K562 (cell line): Measurements from ENCODE around the gene FUCA2. TPM values are rescaled to one million over a fixed set of nuclear protein-coding genes. Genes with fewer than 3 reads are reported as not detected.

Experiments used
- ADNP ChIP-seq: fragments of 200-800 bp; sonication (Bioruptor generic); IDR thresholded peaks from 2 replicates; pipeline ENCODE4 v1.6.1; 2016; ENCODE audit warnings: missing genetic modification characterization, missing compliant biosample characterization
- CREB1 ChIP-seq, 2 experiments: sonication (generic) in 1 of 2; formaldehyde crosslinking in 1 of 2; IDR thresholded peaks; 2 replicates each; pipeline versions ENCODE4 v1.6.1 to v1.8.0; 2012 to 2022; ENCODE audit warnings: inconsistent platforms in 1 of 2, mild to moderate bottlenecking in 1 of 2, missing genetic modification reagents in 1 of 2, moderate library complexity in 1 of 2
- FOXK2 ChIP-seq, 2 experiments: fragments of 450-650 bp; IDR thresholded peaks in 1 of 2; conservative IDR thresholded peaks in 1 of 2; 2 replicates each; pipeline ENCODE4 v1.6.1; 2016; ENCODE audit warnings: low read depth in 2 of 2, mild to moderate bottlenecking in 1 of 2
- IFI16 ChIP-seq: fragments of 250-450 bp; sonication (Bioruptor Pico); IDR thresholded peaks from 2 replicates; pipeline ENCODE4 v2.1.2; 2022; ENCODE audit warnings: mild to moderate bottlenecking, inconsistent platforms
- NCOA2 ChIP-seq, 2 experiments: fragments of 450-650 bp; IDR thresholded peaks; 2 replicates each; pipeline ENCODE4 v1.6.1; 2018; ENCODE audit warnings: mild to moderate bottlenecking in 2 of 2, moderate library complexity in 1 of 2; ENCODE audit not compliant: partially characterized antibody in 2 of 2
- NR2F6 ChIP-seq: fragments of 450-650 bp; formaldehyde crosslinking; IDR thresholded peaks from 2 replicates; pipeline ENCODE4 v1.4.0; 2020; ENCODE audit warnings: mild to moderate bottlenecking
- PBX2 ChIP-seq, 2 experiments: IDR thresholded peaks in 1 of 2; conservative IDR thresholded peaks in 1 of 2; 2 replicates each; pipeline ENCODE4 v1.6.1; 2016; ENCODE audit warnings: low read depth in 2 of 2, mild to moderate bottlenecking in 1 of 2, missing compliant biosample characterization in 1 of 2, missing genetic modification characterization in 1 of 2, moderate library complexity in 1 of 2
- SRSF1 ChIP-seq: fragments of 200-400 bp; formaldehyde crosslinking; IDR thresholded peaks from 2 replicates; pipeline ENCODE4 v1.6.1; 2017; ENCODE audit warnings: mild to moderate bottlenecking, low read depth, low read length, moderate library complexity
- SRSF7 ChIP-seq: fragments of 200-400 bp; formaldehyde crosslinking; optimal IDR thresholded peaks from 2 replicates; pipeline ENCODE3; 2017; ENCODE audit warnings: mild to moderate bottlenecking, low read depth, low read length
- STAT6 ChIP-seq: sonication (generic); formaldehyde crosslinking; IDR thresholded peaks from 2 replicates; pipeline ENCODE4 v1.8.1; 2023; ENCODE audit warnings: mild to moderate bottlenecking, missing genetic modification reagents
- THRAP3 ChIP-seq: fragments of 450-650 bp; IDR thresholded peaks from 2 replicates; pipeline ENCODE4 v1.6.1; 2016; ENCODE audit warnings: mild to moderate bottlenecking, inconsistent platforms, borderline replicate concordance
- ZBTB43 ChIP-seq: sonication (generic); formaldehyde crosslinking; IDR thresholded peaks from 2 replicates; pipeline ENCODE4 v1.8.0; 2023; ENCODE audit warnings: mild to moderate bottlenecking, missing genetic modification reagents
- ZNF133 ChIP-seq: fragments of 250-450 bp; sonication (Bioruptor Pico); IDR thresholded peaks from 2 replicates; pipeline ENCODE4 v1.4.0; 2020; ENCODE audit warnings: mild to moderate bottlenecking
- ZNF24 ChIP-seq: fragments of 450-650 bp; IDR thresholded peaks from 2 replicates; pipeline ENCODE4 v1.6.1; 2016
- polyA plus RNA-seq, 8 experiments: library from polyadenylated mRNA; depleted of rRNA in 4 of 8; stranded (reverse) in 5 of 8; unstranded in 3 of 8; fragments of >200 nt; fragmentation: Nextera tagmentation in 2 of 8; fragmentation: Illumina TruSeq in 1 of 8; extraction: Ambion mirVana in 2 of 8; extraction: Trizol in 1 of 8; gene quantifications; 2 replicates each; pipeline versions ENCODE4 v1.2.1 to v1.2.3, GENCODE V29; 2011 to 2014; ENCODE audit warnings: inconsistent platforms in 1 of 8, missing spikeins in 1 of 8
- total RNA-seq, 7 experiments: library from RNA; depleted of rRNA in 6 of 7; stranded (reverse); fragments of >200 nt in 6 of 7; fragmentation: Illumina TruSeq in 2 of 7; extraction: Trizol in 2 of 7; gene quantifications; 2 replicates each; pipeline versions ENCODE4 v1.2.1 to v1.2.3, GENCODE V29; 2011 to 2021; ENCODE audit warnings: low replicate concordance in 1 of 7

FUCA2 gene
- total and polyA plus RNA-seq, 9 of the 15 experiments (the other 6 are each of a cell fraction or from before 2014, with no cell fraction given), result 20.6 to 112 (median 79.3) TPM

GRCh38 chr6:143450453-143451371, 60.8 kb downstream of the FUCA2 start, which contains the start of the genes ADAT2 and PEX3 (continued):
- TF ChIP-seq STAT6 (CRISPR knock-in tag) (no peak), IFI16 (no peak), ZNF24 (peak; percentile 91), SRSF7 (no peak), ZNF133 (CRISPR knock-in tag) (no peak), THRAP3 (no peak), ZBTB43 (peak; percentile 75; the same call in 1 of the 2 replicates), NCOA2 (IDR thresholded peaks at IDR 0.05; ENCODE audit: partially characterized antibody in 2 of 2) (no peak), NR2F6 (CRISPR knock-in tag) (no peak), ADNP (no peak), SRSF1 (peak; percentile 90; the same call in 1 of the 2 replicates), PBX2 (CRISPR knock-in tag; IDR thresholded peaks at IDR 0.05; ENCODE audit: low read depth) (no peak), PBX2 (tag; conservative IDR thresholded peaks at IDR 0.05; ENCODE audit: low read depth) (no peak), FOXK2 (conservative IDR thresholded peaks at IDR 0.05 in 1 of 2, IDR thresholded peaks at IDR 0.05 in 1 of 2; ENCODE audit: low read depth in 2 of 2) (peak; percentile 85 to 89), CREB1 (IDR thresholded peaks at IDR 0.05) (peak; percentile 88), CREB1 (CRISPR knock-in tag; IDR thresholded peaks at IDR 0.05) (peak; percentile 79)
